ENCODE data around the gene RAB6D.
"Not testable (repeated sequence)": the region's sequence is repeated elsewhere in the genome, so short reads cannot be mapped to it uniquely, and the experiment has no call there.

Gene RAB6D

GRCh38 chr2:131369954-131370353 is 6.0 kb upstream of the RAB6D start:
- TF ChIP-seq CTCF (conservative IDR thresholded peaks at IDR 0.05; ENCODE audit: control insufficient read depth, insufficient read depth, low read depth, low read length), result no peak
- DNase-seq (ENCODE audit: low read depth), result no peak
- H3K4me3 ChIP-seq (ENCODE audit: control insufficient read depth, low read depth, low read length), result no peak overlapping the region

- H3K4me3 ChIP-seq (ENCODE audit: control insufficient read depth, low read depth, low read length); DNase-seq (ENCODE audit: low read depth): not testable (repeated sequence)
Observed at GRCh38 chr2:131368493-131369066, 4.6 kb upstream of the RAB6D start.

GRCh38 chr2:131367352-131367751 is 3.4 kb upstream of the RAB6D start:
- no peak for TF ChIP-seq CTCF (conservative IDR thresholded peaks at IDR 0.05; ENCODE audit: control insufficient read depth, insufficient read depth, low read depth, low read length)
- DNase-seq (ENCODE audit: low read depth), result no peak
- H3K4me3 ChIP-seq (ENCODE audit: control insufficient read depth, low read depth, low read length), result no peak overlapping the region

- no peak overlapping the region for H3K4me3 ChIP-seq (ENCODE audit: control insufficient read depth, low read depth, low read length)
- no peak for TF ChIP-seq CTCF (conservative IDR thresholded peaks at IDR 0.05; ENCODE audit: control insufficient read depth, insufficient read depth, low read depth, low read length)
- DNase-seq (ENCODE audit: low read depth), result no peak
Observed at GRCh38 chr2:131366643-131367042, 2.7 kb upstream of the RAB6D start.

GRCh38 chr2:131365452-131365851 is 1.5 kb upstream of the RAB6D start:
- no peak for TF ChIP-seq CTCF (conservative IDR thresholded peaks at IDR 0.05; ENCODE audit: control insufficient read depth, insufficient read depth, low read depth, low read length)
- no peak overlapping the region for H3K4me3 ChIP-seq (ENCODE audit: control insufficient read depth, low read depth, low read length)
- no peak for DNase-seq (ENCODE audit: low read depth)

GRCh38 chr2:131363213-131363612 is 755 bp downstream of the RAB6D start:
- DNase-seq (ENCODE audit: low read depth), result not testable (repeated sequence)

GRCh38 chr2:131361773-131362172 is 2.2 kb downstream of the RAB6D start:
- H3K4me3 ChIP-seq (ENCODE audit: control insufficient read depth, low read depth, low read length); DNase-seq (ENCODE audit: low read depth): not testable (repeated sequence)

More at GRCh38 chr2:131363213-131363612, 755 bp downstream of the RAB6D start:
- not testable (repeated sequence) for H3K4me3 ChIP-seq (ENCODE audit: control insufficient read depth, low read depth, low read length)

GRCh38 chr2:131353167-131353697 is 10.7 kb downstream of the RAB6D start:
- not testable (repeated sequence) for H3K4me3 ChIP-seq (ENCODE audit: control insufficient read depth, low read depth, low read length); DNase-seq (ENCODE audit: low read depth)

GRCh38 chr2:131349021-131349420 is 14.9 kb downstream of the RAB6D start:
- DNase-seq (ENCODE audit: low read depth), result no peak
- no peak overlapping the region for H3K4me3 ChIP-seq (ENCODE audit: control insufficient read depth, low read depth, low read length)
- TF ChIP-seq CTCF (conservative IDR thresholded peaks at IDR 0.05; ENCODE audit: control insufficient read depth, insufficient read depth, low read depth, low read length), result no peak

GRCh38 chr2:131347035-131347434 is 16.9 kb downstream of the RAB6D start:
- not testable (repeated sequence) for DNase-seq (ENCODE audit: low read depth); H3K4me3 ChIP-seq (ENCODE audit: control insufficient read depth, low read depth, low read length)

- H3K4me3 ChIP-seq (ENCODE audit: control insufficient read depth, low read depth, low read length); DNase-seq (ENCODE audit: low read depth): not testable (repeated sequence)
Observed at GRCh38 chr2:131339307-131339706, 24.7 kb downstream of the RAB6D start.

All from fibroblast of mammary gland (primary cell).